PC-3 (cell line): ENCODE measurements around the gene WNT7A. TPM values are rescaled to one million over a fixed set of nuclear protein-coding genes. Genes with fewer than 3 reads are reported as not detected.

Experiments used
- ATAC-seq: fragments of 200-7000 bp; cut with Tn5 transposase; 2 replicates; pipeline ENCODE4 v1.9.1; 2020; ENCODE audit warnings: mild to moderate bottlenecking, moderate library complexity
- BruUV-seq: library from RNA; stranded (reverse); fragments of 400-500 nt; replicated peaks from 2 replicates; lab custom pipeline; 2021; lab: Mats Ljungman, UMichigan
- CTCF ChIA-PET: fragments of 300-600 bp; sonication (Branson Sonifier 250); formaldehyde crosslinking; loops from one replicate; lab custom pipeline; 2022; ENCODE audit warnings: antibody characterized with exemption; lab: Charles Lee
- POLR2A ChIA-PET: fragments of 300-600 bp; sonication (Branson Sonifier 250); formaldehyde crosslinking; loops from one replicate; lab custom pipeline; 2022; ENCODE audit warnings: antibody characterized with exemption; ENCODE audit not compliant: unreplicated experiment; lab: Charles Lee
- DNase-seq: peaks from one replicate; pipeline ENCODE4 v3.0.0-alpha.2; 2015
- H2AFZ ChIP-seq: fragments of 300-600 bp; sonication (generic); 2 replicates; pipeline ENCODE4 v1.6.0; 2016; ENCODE audit warnings: antibody characterized with exemption, low read length
- H3F3A ChIP-seq: fragments of 300-600 bp; sonication (generic); one replicate; pipeline ENCODE4 v1.6.0; 2017; ENCODE audit warnings: antibody characterized with exemption, low read length, control low read depth, mild to moderate bottlenecking; ENCODE audit not compliant: unreplicated experiment
- H3K27ac ChIP-seq: fragments of 300-600 bp; sonication (generic); 2 replicates; pipeline ENCODE4 v1.5.1; 2016; ENCODE audit warnings: mild to moderate bottlenecking, low read length
- H3K27me3 ChIP-seq: fragments of 300-600 bp; sonication (generic); 2 replicates; pipeline ENCODE4 v1.6.1; 2016; ENCODE audit warnings: low read length, mixed read lengths
- H3K36me3 ChIP-seq: fragments of 300-600 bp; sonication (generic); 2 replicates; pipeline ENCODE4 v1.6.1; 2016; ENCODE audit warnings: low read depth, mixed run types, low read length, mixed read lengths
- H3K4me1 ChIP-seq: fragments of 300-600 bp; sonication (generic); 2 replicates; pipeline ENCODE4 v1.5.1; 2016; ENCODE audit warnings: low read length; ENCODE audit not compliant: insufficient read depth
- H3K4me2 ChIP-seq: fragments of 300-600 bp; sonication (generic); 2 replicates; pipeline ENCODE4 v1.6.0; 2016; ENCODE audit warnings: low read length
- H3K4me3 ChIP-seq: fragments of 300-600 bp; sonication (generic); 2 replicates; pipeline ENCODE4 v1.5.1; 2016; ENCODE audit warnings: mild to moderate bottlenecking, low read length, mixed read lengths
- H3K79me2 ChIP-seq: fragments of 300-600 bp; sonication (generic); 2 replicates; pipeline ENCODE4 v1.6.1; 2017; ENCODE audit warnings: low read length, mixed read lengths
- H3K9ac ChIP-seq: fragments of 300-600 bp; sonication (generic); 2 replicates; pipeline ENCODE4 v1.6.0; 2016; ENCODE audit warnings: mild to moderate bottlenecking, low read length
- H3K9me2 ChIP-seq: fragments of 300-600 bp; sonication (generic); replicated peaks from 2 replicates; pipeline ENCODE4 v1.6.1; 2016; ENCODE audit warnings: mixed run types, low read length, mixed read lengths
- H3K9me3 ChIP-seq: fragments of 300-600 bp; sonication (generic); 2 replicates; pipeline ENCODE4 v1.6.1; 2016; ENCODE audit warnings: low read length, mixed read lengths
- H4K20me1 ChIP-seq: fragments of 300-600 bp; sonication (generic); 2 replicates; pipeline ENCODE4 v1.6.1; 2016; ENCODE audit warnings: low read length, mixed read lengths
- CTCF ChIP-seq: fragments of 300-600 bp; sonication (generic); conservative IDR thresholded peaks from 2 replicates; pipeline ENCODE4 v1.5.1; 2017; ENCODE audit warnings: antibody characterized with exemption, low read depth, mild to moderate bottlenecking, low read length
- EZH2 ChIP-seq: fragments of 300-600 bp; sonication (generic); IDR thresholded peaks from one replicate; pipeline ENCODE4 v1.6.1; 2017; ENCODE audit warnings: antibody characterized with exemption, mild to moderate bottlenecking, low read length; ENCODE audit not compliant: unreplicated experiment
- EZH2phosphoT487 ChIP-seq: fragments of 300-600 bp; sonication (generic); IDR thresholded peaks from 2 replicates; pipeline ENCODE4 v1.6.1; 2018; ENCODE audit warnings: mild to moderate bottlenecking, antibody characterized with exemption, low read length, borderline replicate concordance
- intact Hi-C: fragments of 100-400 bp; cut with micrococcal nuclease; formaldehyde crosslinking; loops from 2 replicates; pipeline ENCODE4 v1.9.0; 2023
- total RNA-seq: library from RNA; depleted of rRNA; stranded (reverse); fragments of >200 nt; gene quantifications from 2 replicates; pipeline ENCODE4 v1.2.3, GENCODE V29; 2014

The WNT7A gene
- total RNA-seq, 1 experiment from 2014 or later: 16.2 TPM

GRCh38 chr3:13782501-13782900 lies 97.4 kb downstream of the WNT7A start:
- POLR2A ChIA-PET: no interaction called here
- no peaks in the 10 kb centered on the region for H3K9me3 ChIP-seq
- H3K4me2 ChIP-seq: no peak overlapping the region
- TF ChIP-seq EZH2: no peak
- no peak for TF ChIP-seq CTCF
- no peak for TF ChIP-seq EZH2phosphoT487
- no peak for DNase-seq
- H3K4me3 ChIP-seq: no peak overlapping the region
- CTCF ChIA-PET: no interaction called here
- no peaks in the 10 kb centered on the region for H3K4me1 ChIP-seq
- no peak overlapping the region for H3K9ac ChIP-seq
- ATAC-seq: no peak
- H3K36me3 ChIP-seq: no peaks in the 10 kb centered on the region
- H2AFZ ChIP-seq: no peak overlapping the region
- H3K79me2 ChIP-seq: no peaks in the 10 kb centered on the region
- H4K20me1 ChIP-seq: no peaks in the 10 kb centered on the region
- intact Hi-C loops: no loop called here
- H3K27me3 ChIP-seq: no peaks in the 10 kb centered on the region
- H3K9me2 ChIP-seq: no peaks in the 10 kb centered on the region
- BruUV-seq: no TSS peak
- no peaks in the 10 kb centered on the region for H3F3A ChIP-seq
- H3K27ac ChIP-seq: no peak overlapping the region

- no peaks in the 10 kb centered on the region for H3K4me1 ChIP-seq
- intact Hi-C loops: no loop called here
- no peak overlapping the region for H2AFZ ChIP-seq
- H3K27me3 ChIP-seq: no peaks in the 10 kb centered on the region
- POLR2A ChIA-PET: no interaction called here
- no peak for TF ChIP-seq EZH2phosphoT487
- no peak for TF ChIP-seq CTCF
- TF ChIP-seq EZH2: no peak
- H3K36me3 ChIP-seq: no peaks in the 10 kb centered on the region
- DNase-seq (no peak), ATAC-seq (no peak)
- no TSS peak for BruUV-seq
- no peak overlapping the region for H3K9ac ChIP-seq
- H3K9me2 ChIP-seq: no peaks in the 10 kb centered on the region
- CTCF ChIA-PET: no interaction called here
- H3K27ac ChIP-seq: no peak overlapping the region
- no peaks in the 10 kb centered on the region for H3K9me3 ChIP-seq
- H3K79me2 ChIP-seq: no peaks in the 10 kb centered on the region
- no peaks in the 10 kb centered on the region for H4K20me1 ChIP-seq
- no peak overlapping the region for H3K4me3 ChIP-seq
- no peak overlapping the region for H3K4me2 ChIP-seq
- no peaks in the 10 kb centered on the region for H3F3A ChIP-seq
Observed at GRCh38 chr3:13781417-13781816, 98.5 kb downstream of the WNT7A start.

GRCh38 chr3:13780432-13781176 lies 99.3 kb downstream of the WNT7A start:
- ChIA-PET CTCF (no interaction called here), POLR2A (no interaction called here)
- no TSS peak for BruUV-seq
- TF ChIP-seq CTCF: no peak
- TF ChIP-seq EZH2: no peak
- TF ChIP-seq EZH2phosphoT487: no peak
- no peak overlapping the region for H3K4me2 ChIP-seq
- H2AFZ ChIP-seq: no peak overlapping the region
- no peaks in the 10 kb centered on the region for H3K9me2 ChIP-seq
- DNase-seq: no peak
- H3K27ac ChIP-seq: no peak overlapping the region
- no peaks in the 10 kb centered on the region for H3K36me3 ChIP-seq
- no peaks in the 10 kb centered on the region for H3K27me3 ChIP-seq
- ATAC-seq: no peak
- no peak overlapping the region for H3K9ac ChIP-seq
- H3F3A ChIP-seq: no peaks in the 10 kb centered on the region
- H3K4me1 ChIP-seq: no peaks in the 10 kb centered on the region
- no peaks in the 10 kb centered on the region for H3K79me2 ChIP-seq
- no peaks in the 10 kb centered on the region for H3K9me3 ChIP-seq
- H4K20me1 ChIP-seq: no peaks in the 10 kb centered on the region
- intact Hi-C loops: no loop called here
- H3K4me3 ChIP-seq: no peak overlapping the region
